ENCODE measurements around the gene POR. TPM values are rescaled to one million over a fixed set of nuclear protein-coding genes. Genes with fewer than 3 reads are reported as not detected.

The POR gene
- total RNA-seq (2021; fragmentation: NEBNext Ultra II Directional; extraction: Animal tissue kit (Norgen Biotek cat#: 25700)) (127 and 144 TPM in 2 replicates), polyA plus RNA-seq (2011; rRNA removed) (98.7 and 213 TPM in 2 replicates), polyA minus RNA-seq (2011; rRNA and poly(A)+ RNA removed) (51.2 and 71.3 TPM in 2 replicates)
- polyA plus RNA-seq (2011; cell fraction: cytosol; rRNA removed), result 143 TPM
- polyA plus RNA-seq (2011; cell fraction: nucleus; rRNA removed), result 390 TPM
- 65.5 to 111 TPM (median 109 TPM) in 4 replicates for polyA plus RNA-seq (2012, experiment 1 of 2)
- polyA plus RNA-seq (2012, experiment 2 of 2), result 172 TPM
- 204 TPM for polyA plus RNA-seq (2013, experiment 1 of 2)
- polyA plus RNA-seq (2013, experiment 2 of 2), result 195 TPM
- polyA minus RNA-seq (2011; cell fraction: cytosol; rRNA and poly(A)+ RNA removed), result 118 TPM
- 98.3 TPM for polyA minus RNA-seq (2011; cell fraction: nucleus; rRNA and poly(A)+ RNA removed)
- long read RNA-seq, experiment 1, transcript POR-222 (4 exons, 1,028 nt), result major isoform, 7 of 145 reads
- long read RNA-seq, experiment 1, partial matches to known transcripts, result 122 of 145 reads
- long read RNA-seq, experiment 1, other reads (novel, unspliced or antisense), result 14 of 145 reads
- long read RNA-seq, experiment 2, transcript POR-218 (16 exons, 2,522 nt), result major isoform, 32 of 41 reads
- long read RNA-seq, experiment 2, partial matches to known transcripts, result 4 of 41 reads
- long read RNA-seq, experiment 2, other reads (novel, unspliced or antisense), result 4 of 41 reads

GRCh38 chr7:75914655-75915415, at the start of gene POR:
Gene POR, plus strand, starts transcription at chr7:75915155. Its CDS starts 38,847 bp downstream, at chr7:75954002.
- peak within 1 kb of the TSS; percentile 60 for H2BK120ac ChIP-seq (replicated peaks; ENCODE audit: low read depth, low read length)
- peaks cover 10% of the 10 kb centered on the region for H3K23me2 ChIP-seq (ENCODE audit: low read depth, low read length)
- peak within 1 kb of the TSS; percentile 87 for H3K18ac ChIP-seq (ENCODE audit: extremely low read depth, low read length)
- peak within 1 kb of the TSS; percentile 83; the same call in 1 of the 2 replicates for H2AFZ ChIP-seq (ENCODE audit: low read length)
- peak within 1 kb of the TSS; percentile 27; the same call in 1 of the 2 replicates for H3K27ac ChIP-seq (ENCODE audit: low read depth, low read length)
- peaks cover 0 to 12% (median 4%) of the 10 kb centered on the region in 4 experiments; a peak in 4 of 7 replicates for H3K4me1 ChIP-seq (replicated peaks in 1 of 4; ENCODE audit: control insufficient read depth in 3 of 4, insufficient read depth in 4 of 4, low read length in 3 of 4)
- no peaks in the 10 kb centered on the region for H3K36me3 ChIP-seq (ENCODE audit: control insufficient read depth in 2 of 4, insufficient read depth in 4 of 4, low read length in 3 of 4)
- H2BK12ac ChIP-seq (ENCODE audit: low read depth, low read length), result 0 out of 2 replicates have a peak within 1 kb of the TSS, but pooled peaks have one; percentile 12
- H3K79me1 ChIP-seq (ENCODE audit: low read depth, low read length), result peaks cover 8% of the 10 kb centered on the region
- peak within 1 kb of the TSS; percentile 53 to 81 (median 70) for H3K9ac ChIP-seq (replicated peaks in 1 of 4; ENCODE audit: extremely low read depth in 1 of 4, low read depth in 3 of 4, low read length in 3 of 4)
- 1% methylated on average over 75 of the region's 82 CpGs; no CpG with 5 or more reads in 1 of the 2 experiments for WGBS, 2 experiments (ENCODE audit: extremely low coverage in 1 of 2, insufficient coverage in 1 of 2, insufficient read length in 1 of 2, insufficient replicate concordance in 2 of 2, low coverage in 1 of 2, low lambda C conversion rate in 2 of 2, missing lambda C conversion rate in 1 of 2)
- H3K56ac ChIP-seq (replicated peaks; ENCODE audit: insufficient read length, low read depth, low read length), result peak within 1 kb of the TSS; percentile 73
- peak within 1 kb of the TSS; percentile 88 for H4K5ac ChIP-seq (ENCODE audit: insufficient read length, low read depth, low read length)
- H3K14ac ChIP-seq (ENCODE audit: insufficient read length), result no peak within 1 kb of the TSS
- FAIRE-seq (no peak), DNase-seq (ENCODE audit: low read depth in 1 of 2, low spot score in 2 of 2) (peak; percentile 75 to 99)
- H2BK15ac ChIP-seq (ENCODE audit: low read length), result peak within 1 kb of the TSS; percentile 92; the same call in 1 of the 2 replicates
- no peak within 1 kb of the TSS for H2BK20ac ChIP-seq (ENCODE audit: low read length)
- H3K23ac ChIP-seq (ENCODE audit: insufficient read length), result no peak within 1 kb of the TSS
- H2AK5ac ChIP-seq (ENCODE audit: low read depth, low read length), result no peak within 1 kb of the TSS
- no peaks in the 10 kb centered on the region for H3K27me3 ChIP-seq (replicated peaks in 1 of 4; ENCODE audit: control insufficient read depth in 3 of 4, extremely low read depth in 1 of 4, insufficient read depth in 3 of 4, low read length in 3 of 4)
- ChIA-PET POLR2A (ENCODE audit: partially characterized antibody) (interaction anchor here (0.7 to 4.7 kb wide), 36 partner anchors 10 to 175 kb away, joined by 3 to 43 read pairs (median 4); partner anchors contain the start of gene TMEM120A), CTCF (ENCODE audit: partially characterized antibody) (interaction anchor here (0.7 to 1.7 kb wide), 7 partner anchors 10 to 105 kb away, joined by 3 to 4 read pairs (median 3); no protein-coding TSS in a partner anchor)
- peak within 1 kb of the TSS; percentile 66 to 89 (median 74) for H3K4me3 ChIP-seq (ENCODE audit: extremely low read depth in 1 of 4, insufficient read depth in 2 of 4, low read depth in 3 of 4, low read length in 4 of 4)
- peak within 1 kb of the TSS; percentile 88; the same call in 1 of the 2 replicates for H2BK5ac ChIP-seq (ENCODE audit: low read depth, low read length)
- H3K9me3 ChIP-seq (ENCODE audit: insufficient read depth in 2 of 2, low read depth in 1 of 2, low read length in 1 of 2), result no peaks in the 10 kb centered on the region
- H3K4ac ChIP-seq (replicated peaks; ENCODE audit: insufficient read length, low read depth, low read length), result peak within 1 kb of the TSS; percentile 87
- H3K4me2 ChIP-seq (ENCODE audit: insufficient read depth in 1 of 2, low read depth in 2 of 2, low read length in 2 of 2), result peak within 1 kb of the TSS; percentile 88 to 89
- H4K91ac ChIP-seq (replicated peaks; ENCODE audit: insufficient read length, low read length), result peak within 1 kb of the TSS; percentile 84
- H4K20me1 ChIP-seq (replicated peaks in 1 of 2; ENCODE audit: control insufficient read depth in 1 of 2, insufficient read depth in 2 of 2, low read length in 2 of 2), result peaks cover 4 to 15% of the 10 kb centered on the region in 2 experiments
- H4K8ac ChIP-seq (ENCODE audit: extremely low read depth, insufficient read depth, low read length), result peak within 1 kb of the TSS; percentile 94
- H3K79me2 ChIP-seq (ENCODE audit: control insufficient read depth in 1 of 2, insufficient read depth in 2 of 2, low read length in 2 of 2), result peaks cover 15 to 42% of the 10 kb centered on the region in 2 experiments
- TF ChIP-seq TAF7 (optimal IDR thresholded peaks at IDR 0.05; ENCODE audit: borderline replicate concordance, low read depth, low read length), result peak; percentile 99
- peak in 1 of 2 experiments; percentile 100; a peak in 2 of 3 replicates for TF ChIP-seq EP300 (IDR thresholded peaks at IDR 0.05; ENCODE audit: borderline replicate concordance in 1 of 2, low read depth in 2 of 2, low read length in 2 of 2)
- no peak for TF ChIP-seq SUZ12 (IDR thresholded peaks at IDR 0.05; ENCODE audit: low read length)
- TF ChIP-seq CEBPB (IDR thresholded peaks at IDR 0.05; ENCODE audit: low read depth, low read length), result no peak
- peak; percentile 87 for TF ChIP-seq EGR1 (IDR thresholded peaks at IDR 0.05; ENCODE audit: borderline replicate concordance, low read depth, low read length)
- TF ChIP-seq SRF (IDR thresholded peaks at IDR 0.05; ENCODE audit: low read depth, low read length), result peak; percentile 49; the same call in 1 of the 2 replicates
- TF ChIP-seq GTF2F1 (IDR thresholded peaks at IDR 0.05; ENCODE audit: borderline replicate concordance, low read depth, low read length), result peak; percentile 66; the same call in 1 of the 2 replicates
